ENCODE results near the gene MAP2.

- no peak for TF ChIP-seq POLR2A (IDR thresholded peaks at IDR 0.05; ENCODE audit: low read depth, low read length)
- TF ChIP-seq MYC (IDR thresholded peaks at IDR 0.05; ENCODE audit: low read depth, low read length) = no peak
- no peak for TF ChIP-seq EZH2 (IDR thresholded peaks at IDR 0.05; ENCODE audit: borderline replicate concordance, low read depth, low read length, severe bottlenecking)
- TF ChIP-seq, protein P1, sequence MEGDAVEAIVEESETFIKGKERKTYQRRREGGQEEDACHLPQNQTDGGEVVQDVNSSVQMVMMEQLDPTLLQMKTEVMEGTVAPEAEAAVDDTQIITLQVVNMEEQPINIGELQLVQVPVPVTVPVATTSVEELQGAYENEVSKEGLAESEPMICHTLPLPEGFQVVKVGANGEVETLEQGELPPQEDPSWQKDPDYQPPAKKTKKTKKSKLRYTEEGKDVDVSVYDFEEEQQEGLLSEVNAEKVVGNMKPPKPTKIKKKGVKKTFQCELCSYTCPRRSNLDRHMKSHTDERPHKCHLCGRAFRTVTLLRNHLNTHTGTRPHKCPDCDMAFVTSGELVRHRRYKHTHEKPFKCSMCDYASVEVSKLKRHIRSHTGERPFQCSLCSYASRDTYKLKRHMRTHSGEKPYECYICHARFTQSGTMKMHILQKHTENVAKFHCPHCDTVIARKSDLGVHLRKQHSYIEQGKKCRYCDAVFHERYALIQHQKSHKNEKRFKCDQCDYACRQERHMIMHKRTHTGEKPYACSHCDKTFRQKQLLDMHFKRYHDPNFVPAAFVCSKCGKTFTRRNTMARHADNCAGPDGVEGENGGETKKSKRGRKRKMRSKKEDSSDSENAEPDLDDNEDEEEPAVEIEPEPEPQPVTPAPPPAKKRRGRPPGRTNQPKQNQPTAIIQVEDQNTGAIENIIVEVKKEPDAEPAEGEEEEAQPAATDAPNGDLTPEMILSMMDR (IDR thresholded peaks at IDR 0.05; ENCODE audit: extremely low read depth in 1 of 2, insufficient read depth in 1 of 2, low read depth in 1 of 2, low read length in 2 of 2) = no peak
These were observed 41.1 kb upstream of the MAP2 start for GRCh38 chr2:209382775-209383174.

Measured in endothelial cell of umbilical vein (primary cell).